ENCODE data around the gene RPS19BP1. TPM values are rescaled to one million over a fixed set of nuclear protein-coding genes. Genes with fewer than 3 reads are reported as not detected.

Gene RPS19BP1
- polyA plus RNA-seq, 1 of the 3 experiments (the other 2 are of a cell fraction), result 97.2 TPM

GRCh38 chr22:39575552-39575825 is 42.9 kb upstream of the RPS19BP1 start:
- H2AFZ ChIP-seq (ENCODE audit: low read depth), result no peak overlapping the region
- ChIA-PET POLR2A (no interaction called here), CTCF (interaction anchor here (1.0 to 1.5 kb wide), 3 partner anchors 14 to 449 kb away, joined by 3 to 6 read pairs (median 3); no protein-coding TSS in a partner anchor)

More at GRCh38 chr22:39575552-39575825, 42.9 kb upstream of the RPS19BP1 start:
- H3K27ac ChIP-seq (ENCODE audit: low read depth in 2 of 2, low read length in 1 of 2), result no peak overlapping the region
- DNase-seq, result no peak
- no peak overlapping the region for H3K9ac ChIP-seq
- H3K9me3 ChIP-seq, result no peaks in the 10 kb centered on the region
- 80% methylated on average over 2 of the region's 2 CpGs for WGBS (ENCODE audit: low lambda C conversion rate)
- H3K4me2 ChIP-seq, result no peak overlapping the region
- no peaks in the 10 kb centered on the region for H3K27me3 ChIP-seq (ENCODE audit: insufficient read depth)
- TF ChIP-seq YY1 (IDR thresholded peaks at IDR 0.05; ENCODE audit: low read depth), result no peak
- no peak for TF ChIP-seq FOXM1 (IDR thresholded peaks at IDR 0.05; ENCODE audit: low read depth)
- TF ChIP-seq, protein P1, sequence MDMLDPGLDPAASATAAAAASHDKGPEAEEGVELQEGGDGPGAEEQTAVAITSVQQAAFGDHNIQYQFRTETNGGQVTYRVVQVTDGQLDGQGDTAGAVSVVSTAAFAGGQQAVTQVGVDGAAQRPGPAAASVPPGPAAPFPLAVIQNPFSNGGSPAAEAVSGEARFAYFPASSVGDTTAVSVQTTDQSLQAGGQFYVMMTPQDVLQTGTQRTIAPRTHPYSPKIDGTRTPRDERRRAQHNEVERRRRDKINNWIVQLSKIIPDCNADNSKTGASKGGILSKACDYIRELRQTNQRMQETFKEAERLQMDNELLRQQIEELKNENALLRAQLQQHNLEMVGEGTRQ (IDR thresholded peaks at IDR 0.05; ENCODE audit: borderline replicate concordance, low read depth, low read length), result no peak
- TF ChIP-seq CHD2 (IDR thresholded peaks at IDR 0.05; ENCODE audit: low read length, partially characterized antibody), result no peak
- TF ChIP-seq GATA2 (CRISPR knock-in tag; IDR thresholded peaks at IDR 0.05), result no peak
- TF ChIP-seq, protein P2, sequence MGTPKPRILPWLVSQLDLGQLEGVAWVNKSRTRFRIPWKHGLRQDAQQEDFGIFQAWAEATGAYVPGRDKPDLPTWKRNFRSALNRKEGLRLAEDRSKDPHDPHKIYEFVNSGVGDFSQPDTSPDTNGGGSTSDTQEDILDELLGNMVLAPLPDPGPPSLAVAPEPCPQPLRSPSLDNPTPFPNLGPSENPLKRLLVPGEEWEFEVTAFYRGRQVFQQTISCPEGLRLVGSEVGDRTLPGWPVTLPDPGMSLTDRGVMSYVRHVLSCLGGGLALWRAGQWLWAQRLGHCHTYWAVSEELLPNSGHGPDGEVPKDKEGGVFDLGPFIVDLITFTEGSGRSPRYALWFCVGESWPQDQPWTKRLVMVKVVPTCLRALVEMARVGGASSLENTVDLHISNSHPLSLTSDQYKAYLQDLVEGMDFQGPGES (IDR thresholded peaks at IDR 0.05; ENCODE audit: low read depth, low read length), result no peak
- no peak for TF ChIP-seq SIN3A (IDR thresholded peaks at IDR 0.05; ENCODE audit: borderline replicate concordance, low read depth, low read length)
- TF ChIP-seq MXI1 (IDR thresholded peaks at IDR 0.05; ENCODE audit: low read depth, low read length), result no peak
- TF ChIP-seq NFIC (IDR thresholded peaks at IDR 0.05; ENCODE audit: borderline replicate concordance), result no peak
- TF ChIP-seq CTCF (IDR thresholded peaks at IDR 0.05), result no peak
- TF ChIP-seq EZH2phosphoT487 (IDR thresholded peaks at IDR 0.05; ENCODE audit: borderline replicate concordance, low read depth), result no peak
- TF ChIP-seq, protein P3, sequence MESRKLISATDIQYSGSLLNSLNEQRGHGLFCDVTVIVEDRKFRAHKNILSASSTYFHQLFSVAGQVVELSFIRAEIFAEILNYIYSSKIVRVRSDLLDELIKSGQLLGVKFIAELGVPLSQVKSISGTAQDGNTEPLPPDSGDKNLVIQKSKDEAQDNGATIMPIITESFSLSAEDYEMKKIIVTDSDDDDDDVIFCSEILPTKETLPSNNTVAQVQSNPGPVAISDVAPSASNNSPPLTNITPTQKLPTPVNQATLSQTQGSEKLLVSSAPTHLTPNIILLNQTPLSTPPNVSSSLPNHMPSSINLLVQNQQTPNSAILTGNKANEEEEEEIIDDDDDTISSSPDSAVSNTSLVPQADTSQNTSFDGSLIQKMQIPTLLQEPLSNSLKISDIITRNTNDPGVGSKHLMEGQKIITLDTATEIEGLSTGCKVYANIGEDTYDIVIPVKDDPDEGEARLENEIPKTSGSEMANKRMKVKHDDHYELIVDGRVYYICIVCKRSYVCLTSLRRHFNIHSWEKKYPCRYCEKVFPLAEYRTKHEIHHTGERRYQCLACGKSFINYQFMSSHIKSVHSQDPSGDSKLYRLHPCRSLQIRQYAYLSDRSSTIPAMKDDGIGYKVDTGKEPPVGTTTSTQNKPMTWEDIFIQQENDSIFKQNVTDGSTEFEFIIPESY (IDR thresholded peaks at IDR 0.05; ENCODE audit: borderline replicate concordance, low read depth), result no peak
- no peak overlapping the region for H3K4me3 ChIP-seq (ENCODE audit: low read depth in 2 of 2, low read length in 1 of 2)
- H3K79me2 ChIP-seq (ENCODE audit: insufficient read depth), result no peaks in the 10 kb centered on the region
- no peaks in the 10 kb centered on the region for H3K9me2 ChIP-seq
- peaks cover 0 to 9% of the 10 kb centered on the region in 2 experiments; a peak in 1 of 4 replicates for H3K4me1 ChIP-seq (ENCODE audit: control insufficient read depth in 1 of 2, insufficient read depth in 2 of 2, low read depth in 1 of 2, low read length in 1 of 2)
- no peaks in the 10 kb centered on the region for H3F3A ChIP-seq (replicated peaks; ENCODE audit: insufficient read depth)
- H4K20me1 ChIP-seq (ENCODE audit: insufficient read depth), result no peaks in the 10 kb centered on the region
- no peaks in the 10 kb centered on the region for H3K36me3 ChIP-seq (replicated peaks in 1 of 2; ENCODE audit: control insufficient read depth in 1 of 2, insufficient read depth in 2 of 2, low read length in 1 of 2)

Data from SK-N-SH (cell line).